IMR-90 (cell line): Measurements from ENCODE around the gene CD6. TPM values are rescaled to one million over a fixed set of nuclear protein-coding genes. Genes with fewer than 3 reads are reported as not detected.

Experiments
- ATAC-seq: fragments of 200-7000 bp; cut with Tn5 transposase; 2 replicates; pipeline ENCODE4 v1.9.1; 2020; ENCODE audit warnings: low read depth, mild to moderate bottlenecking, moderate library complexity
- BruUV-seq: library from RNA; stranded (reverse); fragments of 400-500 nt; replicated peaks from 2 replicates; lab custom pipeline; 2021; lab: Mats Ljungman, UMichigan
- CTCF ChIA-PET: fragments of 300-600 bp; formaldehyde crosslinking; extraction: SDS; loops from one replicate; lab custom pipeline; 2021; ENCODE audit warnings: antibody characterized with exemption; lab: Yijun Ruan, JAX
- POLR2A ChIA-PET: fragments of 300-600 bp; sonication (Branson Sonifier 250); formaldehyde crosslinking; loops from one replicate; lab custom pipeline; 2022; ENCODE audit warnings: antibody characterized with exemption; ENCODE audit not compliant: unreplicated experiment; lab: Charles Lee
- DNase-seq: peaks from one replicate; pipeline ENCODE4 v3.0.0; 2013
- H2AFZ ChIP-seq: replicated peaks from 2 replicates; pipeline ENCODE3; 2013; ENCODE audit warnings: low read length, mild to moderate bottlenecking; ENCODE audit not compliant: poor library complexity
- H2AK5ac ChIP-seq: 2 replicates; pipeline ENCODE4 v1.6.1; 2013; ENCODE audit warnings: low read depth, low read length, inconsistent platforms
- H2AK9ac ChIP-seq: replicated peaks from 2 replicates; pipeline ENCODE3; 2013; ENCODE audit warnings: mild to moderate bottlenecking, low read depth, low read length, moderate library complexity; ENCODE audit not compliant: poor library complexity
- H2BK120ac ChIP-seq: 2 replicates; pipeline ENCODE4 v1.6.1; 2013; ENCODE audit warnings: low read depth, low read length, inconsistent platforms
- H2BK15ac ChIP-seq: 3 replicates; pipeline ENCODE4 v1.6.1; 2013; ENCODE audit warnings: low read depth, low read length, inconsistent platforms
- H2BK20ac ChIP-seq: 2 replicates; pipeline ENCODE4 v1.6.1; 2013; ENCODE audit warnings: low read depth, mild to moderate bottlenecking, inconsistent platforms, low read length, moderate library complexity
- H2BK5ac ChIP-seq: 2 replicates; pipeline ENCODE4 v1.6.1; 2013; ENCODE audit warnings: mild to moderate bottlenecking, low read depth, low read length, inconsistent platforms; ENCODE audit not compliant: poor library complexity, severe bottlenecking
- H3K14ac ChIP-seq: replicated peaks from 2 replicates; pipeline ENCODE4 v1.6.1; 2013; ENCODE audit warnings: low read depth, low read length, inconsistent platforms
- H3K18ac ChIP-seq: 2 replicates; pipeline ENCODE4 v1.6.1; 2013; ENCODE audit warnings: low read depth, low read length, control low read depth
- H3K23ac ChIP-seq: 2 replicates; pipeline ENCODE4 v1.6.1; 2013; ENCODE audit warnings: low read depth, low read length, inconsistent platforms
- H3K27ac ChIP-seq: 2 replicates; pipeline ENCODE4 v1.5.1; 2013; ENCODE audit warnings: mild to moderate bottlenecking, control low read depth, low read length; ENCODE audit not compliant: insufficient read depth
- H3K27me3 ChIP-seq: 2 replicates; pipeline ENCODE4 v1.6.1; 2013; ENCODE audit warnings: low read length; ENCODE audit not compliant: control insufficient read depth, insufficient read depth
- H3K36me3 ChIP-seq: 2 replicates; pipeline ENCODE4 v1.6.1; 2013; ENCODE audit warnings: low read length, mixed read lengths; ENCODE audit not compliant: control insufficient read depth, insufficient read depth
- H3K4ac ChIP-seq: 2 replicates; pipeline ENCODE4 v1.6.1; 2013; ENCODE audit warnings: low read depth, low read length, inconsistent platforms
- H3K4me1 ChIP-seq: 2 replicates; pipeline ENCODE4 v1.6.1; 2013; ENCODE audit warnings: low read length, mixed read lengths; ENCODE audit not compliant: control insufficient read depth, insufficient read depth
- H3K4me2 ChIP-seq: 2 replicates; pipeline ENCODE4 v1.6.1; 2013; ENCODE audit warnings: low read depth, mild to moderate bottlenecking, control low read depth, low read length, moderate library complexity
- H3K4me3 ChIP-seq: 2 replicates; pipeline ENCODE4 v1.5.1; 2013; ENCODE audit warnings: low read depth, mild to moderate bottlenecking, control low read depth, low read length, moderate library complexity; ENCODE audit not compliant: insufficient read depth
- H3K56ac ChIP-seq: 2 replicates; pipeline ENCODE4 v1.6.1; 2013; ENCODE audit warnings: low read length, inconsistent platforms; ENCODE audit not compliant: insufficient read depth; ENCODE audit errors: extremely low read depth
- H3K79me1 ChIP-seq, 2 experiments: 2 replicates each; pipeline ENCODE4 v1.6.1; 2013; ENCODE audit warnings: low read length in 2 of 2, inconsistent platforms in 1 of 2, low read depth in 1 of 2
- H3K9ac ChIP-seq: 2 replicates; pipeline ENCODE4 v1.6.1; 2013; ENCODE audit warnings: low read depth, low read length, control low read depth
- H3K9me1 ChIP-seq: 2 replicates; pipeline ENCODE4 v1.6.1; 2013; ENCODE audit warnings: low read length, inconsistent platforms; ENCODE audit not compliant: insufficient read depth
- H3K9me3 ChIP-seq: 2 replicates; pipeline ENCODE4 v1.6.1; 2013; ENCODE audit warnings: low read length; ENCODE audit not compliant: control insufficient read depth, insufficient read depth
- H4K20me1 ChIP-seq: 2 replicates; pipeline ENCODE4 v1.6.1; 2013; ENCODE audit warnings: low read length, inconsistent platforms; ENCODE audit not compliant: insufficient read depth
- H4K5ac ChIP-seq: 2 replicates; pipeline ENCODE4 v1.6.1; 2013; ENCODE audit warnings: mild to moderate bottlenecking, low read depth, low read length, control low read depth
- H4K8ac ChIP-seq, 2 experiments: 2 replicates each; pipeline ENCODE4 v1.6.1; 2013; ENCODE audit warnings: low read depth in 2 of 2, low read length in 2 of 2, control low read depth in 1 of 2, inconsistent platforms in 1 of 2
- H4K91ac ChIP-seq: 2 replicates; pipeline ENCODE4 v1.6.1; 2013; ENCODE audit warnings: low read depth, low read length, inconsistent platforms; ENCODE audit not compliant: insufficient read depth
- BHLHE40 ChIP-seq: fragments of 150-350 bp; IDR thresholded peaks from 2 replicates; pipeline ENCODE4 v1.6.1; 2016; ENCODE audit warnings: mild to moderate bottlenecking, low read depth, low read length
- CEBPB ChIP-seq: IDR thresholded peaks from 2 replicates; pipeline ENCODE4 v1.6.1; 2012; ENCODE audit warnings: low read depth, low read length, improper control_type of control experiment
- CHD1 ChIP-seq: IDR thresholded peaks from 2 replicates; pipeline ENCODE4 v1.6.1; 2012; ENCODE audit warnings: low read depth, low read length, improper control_type of control experiment
- FOS ChIP-seq: fragments of 150-350 bp; IDR thresholded peaks from 2 replicates; pipeline ENCODE4 v1.6.1; 2016; ENCODE audit warnings: low read depth, low read length
- MAFK ChIP-seq: IDR thresholded peaks from 2 replicates; pipeline ENCODE4 v1.6.1; 2012; ENCODE audit warnings: low read depth, low read length, improper control_type of control experiment
- MAZ ChIP-seq: IDR thresholded peaks from 2 replicates; pipeline ENCODE4 v1.6.1; 2012; ENCODE audit warnings: low read depth, mild to moderate bottlenecking, low read length, improper control_type of control experiment, moderate library complexity, borderline replicate concordance
- MXI1 ChIP-seq: IDR thresholded peaks from 2 replicates; pipeline ENCODE4 v1.6.1; 2012; ENCODE audit warnings: low read depth, mild to moderate bottlenecking, low read length, moderate library complexity, borderline replicate concordance
- NFE2L2 ChIP-seq: fragments of 150-350 bp; IDR thresholded peaks from 2 replicates; pipeline ENCODE4 v1.6.1; 2016; ENCODE audit warnings: low read depth, mild to moderate bottlenecking, low read length
- POLR2A ChIP-seq: IDR thresholded peaks from 2 replicates; pipeline ENCODE4 v1.6.1; 2012; ENCODE audit warnings: mild to moderate bottlenecking, low read depth, low read length
- RAD21 ChIP-seq: IDR thresholded peaks from 2 replicates; pipeline ENCODE4 v1.6.1; 2012; ENCODE audit warnings: low read length, improper control_type of control experiment
- RCOR1 ChIP-seq: IDR thresholded peaks from 2 replicates; pipeline ENCODE4 v1.6.1; 2012; ENCODE audit warnings: mild to moderate bottlenecking, low read length, improper control_type of control experiment; ENCODE audit not compliant: insufficient replicate concordance
- RFX5 ChIP-seq: IDR thresholded peaks from 2 replicates; pipeline ENCODE4 v1.8.0; 2012; ENCODE audit warnings: low read depth, mild to moderate bottlenecking, low read length, moderate library complexity
- SMC3 ChIP-seq: fragments of 150-350 bp; IDR thresholded peaks from 2 replicates; pipeline ENCODE4 v1.6.1; 2016; ENCODE audit warnings: low read depth, mild to moderate bottlenecking, antibody characterized with exemption, low read length, moderate library complexity
- WGBS, 2 experiments: methylation state at CpG; one replicate each; pipeline versions ENCODE4 v1.1.5 to v1.1.7; 2013; ENCODE audit warnings: missing lambda C conversion rate in 2 of 2; ENCODE audit not compliant: insufficient read length in 1 of 2; ENCODE audit errors: extremely low coverage in 2 of 2; 5-methylcytosine and 5-hydroxymethylcytosine counted together
- dilution Hi-C: fragments of 300-500 bp; cut with HindIII; formaldehyde crosslinking; loops from one replicate; pipeline ENCODE4 v1.14.3; 2018; ENCODE audit warnings: low sequenced_read_pairs; ENCODE audit not compliant: unreplicated experiment
- in situ Hi-C: fragments of 300-500 bp; cut with MboI; formaldehyde crosslinking; loops from 3 replicates; pipeline ENCODE4 v1.14.3; 2019; ENCODE audit warnings: low sequenced_read_pairs, inconsistent platforms, mixed read lengths
- intact Hi-C: fragments of 100-400 bp; cut with micrococcal nuclease; formaldehyde crosslinking; loops from 2 replicates; pipeline ENCODE4 v1.10.0; 2022
- polyA plus RNA-seq, 3 experiments: library from polyadenylated mRNA; depleted of rRNA; stranded (reverse); fragments of >200 nt; gene quantifications; 2 replicates each; pipeline ENCODE4 v1.2.3, GENCODE V29; 2012; ENCODE audit warnings: low replicate concordance in 1 of 3
- total RNA-seq: library from RNA; depleted of rRNA; stranded (reverse); fragments of >200 nt; gene quantifications from 2 replicates; pipeline ENCODE4 v1.2.3, GENCODE V29; 2012
- TF ChIP-seq, protein P1 (sequence below): fragments of 150-350 bp; IDR thresholded peaks from 2 replicates; pipeline ENCODE4 v1.6.1; 2016; ENCODE audit warnings: low read depth, mild to moderate bottlenecking, low read length, moderate library complexity, borderline replicate concordance
- TF ChIP-seq, protein P2 (sequence below): conservative IDR thresholded peaks from 2 replicates; pipeline ENCODE4 v1.5.1; 2012; ENCODE audit warnings: mild to moderate bottlenecking, low read depth, low read length, improper control_type of control experiment
- TF ChIP-seq, protein P3 (sequence below): fragments of 150-350 bp; IDR thresholded peaks from 2 replicates; pipeline ENCODE4 v1.6.1; 2017; ENCODE audit warnings: mild to moderate bottlenecking, antibody characterized with exemption, low read length, low read depth

CD6 gene
- total and polyA plus RNA-seq, 2 of the 4 experiments (the other 2 are of a cell fraction) = not detected

DNA sequence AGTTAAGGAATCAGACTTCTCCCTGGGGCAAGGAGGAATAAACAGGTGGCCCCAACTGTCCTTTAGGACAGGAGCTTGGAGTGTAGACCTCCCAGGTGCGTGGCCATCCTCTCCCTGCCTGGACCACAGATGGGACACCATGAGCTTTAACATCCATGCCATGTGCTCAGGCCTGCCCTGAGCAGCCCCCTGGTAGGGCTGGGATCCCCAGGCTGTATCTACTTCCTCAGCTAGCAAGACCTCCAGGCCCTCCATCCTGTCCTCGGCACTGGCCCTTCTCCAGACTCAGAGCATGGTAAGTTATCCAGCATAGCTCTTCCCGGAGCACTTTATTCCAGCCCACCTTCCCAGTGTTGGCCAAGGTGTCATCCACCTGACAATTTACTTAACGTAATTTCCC lies 5.7 kb downstream of the CD6 start:
- CTCF ChIA-PET = no interaction called here
- 80% methylated on average over 1 of the region's 4 CpGs; no CpG with 5 or more reads in 1 of the 2 experiments for WGBS, 2 experiments
- in situ Hi-C loops = no loop called here

More for the DNA sequence above, 5.7 kb downstream of the CD6 start:
- Histone ChIP-seq H3K9me1 (no peaks in the 10 kb centered on the region), H3K4ac (no peak overlapping the region), H3K18ac (no peak overlapping the region), H2AK9ac (no peak overlapping the region), H4K5ac (no peak overlapping the region), H3K4me3 (no peak overlapping the region), H4K20me1 (no peaks in the 10 kb centered on the region), H2BK15ac (no peak overlapping the region), H2AFZ (no peak overlapping the region), H3K79me1 (no peaks in the 10 kb centered on the region), H3K9me3 (no peaks in the 10 kb centered on the region), H3K9ac (no peak overlapping the region), H3K27me3 (peaks cover 34% of the 10 kb centered on the region), H2BK5ac (no peak overlapping the region), H2BK120ac (no peak overlapping the region), H3K4me1 (no peaks in the 10 kb centered on the region; the same call in 1 of the 2 replicates), H3K4me2 (no peak overlapping the region), H3K14ac (no peak overlapping the region), H2BK20ac (no peak overlapping the region), H3K23ac (no peak overlapping the region), H2AK5ac (no peak overlapping the region), H3K36me3 (no peaks in the 10 kb centered on the region), H4K91ac (no peak overlapping the region), H3K27ac (no peak overlapping the region), H3K56ac (no peak overlapping the region), H4K8ac (no peak overlapping the region)
- intact Hi-C loops = no loop called here
- POLR2A ChIA-PET = no interaction called here
- dilution Hi-C loops = no loop called here
- no peak for ATAC-seq
- TF ChIP-seq, protein P1, sequence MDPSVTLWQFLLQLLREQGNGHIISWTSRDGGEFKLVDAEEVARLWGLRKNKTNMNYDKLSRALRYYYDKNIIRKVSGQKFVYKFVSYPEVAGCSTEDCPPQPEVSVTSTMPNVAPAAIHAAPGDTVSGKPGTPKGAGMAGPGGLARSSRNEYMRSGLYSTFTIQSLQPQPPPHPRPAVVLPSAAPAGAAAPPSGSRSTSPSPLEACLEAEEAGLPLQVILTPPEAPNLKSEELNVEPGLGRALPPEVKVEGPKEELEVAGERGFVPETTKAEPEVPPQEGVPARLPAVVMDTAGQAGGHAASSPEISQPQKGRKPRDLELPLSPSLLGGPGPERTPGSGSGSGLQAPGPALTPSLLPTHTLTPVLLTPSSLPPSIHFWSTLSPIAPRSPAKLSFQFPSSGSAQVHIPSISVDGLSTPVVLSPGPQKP = no peak
- TF ChIP-seq RAD21 = no peak
- TF ChIP-seq RFX5 = no peak
- no peak for TF ChIP-seq MXI1
- TF ChIP-seq POLR2A = no peak
- TF ChIP-seq MAZ = no peak
- TF ChIP-seq, protein P2, sequence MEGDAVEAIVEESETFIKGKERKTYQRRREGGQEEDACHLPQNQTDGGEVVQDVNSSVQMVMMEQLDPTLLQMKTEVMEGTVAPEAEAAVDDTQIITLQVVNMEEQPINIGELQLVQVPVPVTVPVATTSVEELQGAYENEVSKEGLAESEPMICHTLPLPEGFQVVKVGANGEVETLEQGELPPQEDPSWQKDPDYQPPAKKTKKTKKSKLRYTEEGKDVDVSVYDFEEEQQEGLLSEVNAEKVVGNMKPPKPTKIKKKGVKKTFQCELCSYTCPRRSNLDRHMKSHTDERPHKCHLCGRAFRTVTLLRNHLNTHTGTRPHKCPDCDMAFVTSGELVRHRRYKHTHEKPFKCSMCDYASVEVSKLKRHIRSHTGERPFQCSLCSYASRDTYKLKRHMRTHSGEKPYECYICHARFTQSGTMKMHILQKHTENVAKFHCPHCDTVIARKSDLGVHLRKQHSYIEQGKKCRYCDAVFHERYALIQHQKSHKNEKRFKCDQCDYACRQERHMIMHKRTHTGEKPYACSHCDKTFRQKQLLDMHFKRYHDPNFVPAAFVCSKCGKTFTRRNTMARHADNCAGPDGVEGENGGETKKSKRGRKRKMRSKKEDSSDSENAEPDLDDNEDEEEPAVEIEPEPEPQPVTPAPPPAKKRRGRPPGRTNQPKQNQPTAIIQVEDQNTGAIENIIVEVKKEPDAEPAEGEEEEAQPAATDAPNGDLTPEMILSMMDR = no peak
- TF ChIP-seq FOS = no peak
- TF ChIP-seq NFE2L2 = no peak
- TF ChIP-seq, protein P3, sequence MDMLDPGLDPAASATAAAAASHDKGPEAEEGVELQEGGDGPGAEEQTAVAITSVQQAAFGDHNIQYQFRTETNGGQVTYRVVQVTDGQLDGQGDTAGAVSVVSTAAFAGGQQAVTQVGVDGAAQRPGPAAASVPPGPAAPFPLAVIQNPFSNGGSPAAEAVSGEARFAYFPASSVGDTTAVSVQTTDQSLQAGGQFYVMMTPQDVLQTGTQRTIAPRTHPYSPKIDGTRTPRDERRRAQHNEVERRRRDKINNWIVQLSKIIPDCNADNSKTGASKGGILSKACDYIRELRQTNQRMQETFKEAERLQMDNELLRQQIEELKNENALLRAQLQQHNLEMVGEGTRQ = no peak
- TF ChIP-seq CEBPB = no peak
- TF ChIP-seq CHD1 = no peak
- TF ChIP-seq SMC3 = no peak
- TF ChIP-seq BHLHE40 = no peak
- TF ChIP-seq MAFK = no peak
- TF ChIP-seq RCOR1 = no peak
- DNase-seq = no peak
- no TSS peak for BruUV-seq
